ENCODE data around the gene RNF167. TPM values are rescaled to one million over a fixed set of nuclear protein-coding genes. Genes with fewer than 3 reads are reported as not detected.

Gene RNF167
- total and polyA plus RNA-seq, 2 of the 13 experiments (the other 11 are each of a cell fraction or from before 2014, with no cell fraction given): 44.1 to 45.4 TPM

- TF ChIP-seq SNAPC4 (CRISPR knock-in tag; IDR thresholded peaks at IDR 0.05) (no peak), TEAD3 (CRISPR knock-in tag; optimal IDR thresholded peaks at IDR 0.05; ENCODE audit: borderline replicate concordance) (peak; percentile 26), PTBP1 (IDR thresholded peaks at IDR 0.05; ENCODE audit: low read depth, low read length, poor library complexity, severe bottlenecking) (no peak), ZFAT (CRISPR knock-in tag; conservative IDR thresholded peaks at IDR 0.05) (no peak), MED8 (CRISPR knock-in tag; IDR thresholded peaks at IDR 0.05; ENCODE audit: insufficient replicate concordance) (no peak), ZNF597 (CRISPR knock-in tag; IDR thresholded peaks at IDR 0.05) (no peak), MEF2D (CRISPR knock-in tag; IDR thresholded peaks at IDR 0.05) (no peak), FOXC1 (CRISPR knock-in tag; IDR thresholded peaks at IDR 0.05; ENCODE audit: borderline replicate concordance) (no peak), PAXIP1 (CRISPR knock-in tag; conservative IDR thresholded peaks at IDR 0.05) (peak; percentile 28; the same call in 1 of the 2 replicates), FOXO4 (CRISPR knock-in tag; conservative IDR thresholded peaks at IDR 0.05) (no peak), ZBTB33 (CRISPR knock-in tag; IDR thresholded peaks at IDR 0.05) (peak; percentile 39; the same call in 1 of the 2 replicates), ZNF430 (CRISPR knock-in tag; IDR thresholded peaks at IDR 0.05) (no peak), ELF1 (CRISPR knock-in tag; IDR thresholded peaks at IDR 0.05) (peak; percentile 4; the same call in 1 of the 2 replicates), TAF1 (CRISPR knock-in tag; IDR thresholded peaks at IDR 0.05) (0 out of 2 replicates have a peak, but pooled peaks have one; percentile 19), GFI1 (CRISPR knock-in tag; IDR thresholded peaks at IDR 0.05; ENCODE audit: borderline replicate concordance) (no peak), ZBTB42 (CRISPR knock-in tag; IDR thresholded peaks at IDR 0.05) (no peak)
Measured at GRCh38 chr17:4969551-4970173, 29.6 kb downstream of the RNF167 start (continued).

Data from HepG2 (cell line).